Sigmoid colon (tissue), 7 donors: Measurements from ENCODE around the gene ZFHX2. TPM values are rescaled to one million over a fixed set of nuclear protein-coding genes. Genes with fewer than 3 reads are reported as not detected.

Source experiments
- DNase-seq: peaks from one replicate; pipeline ENCODE4 v3.0.0-alpha.2; 2019
- H3K27ac ChIP-seq, 4 donors: fragments of 200-600 bp; sonication (generic); one replicate each; pipeline ENCODE4 v1.5.1; 2016 to 2019; ENCODE audit warnings: mild to moderate bottlenecking in 1 of 4
- H3K27me3 ChIP-seq, 3 donors: fragments of 200-600 bp; sonication (generic); one replicate each; pipeline ENCODE4 v1.5.1; 2019; ENCODE audit warnings: mild to moderate bottlenecking in 1 of 3
- H3K36me3 ChIP-seq, 4 donors: fragments of 200-600 bp; sonication (generic); one replicate each; pipeline ENCODE4 v1.5.1; 2016 to 2019
- H3K4me1 ChIP-seq, 4 donors: fragments of 200-600 bp; sonication (generic); one replicate each; pipeline ENCODE4 v1.5.1; 2017 to 2019
- H3K4me3 ChIP-seq, 4 donors: fragments of 200-600 bp; sonication (generic); one replicate each; pipeline ENCODE4 v1.5.1; 2017 to 2019; ENCODE audit warnings: mild to moderate bottlenecking in 2 of 4, moderate library complexity in 1 of 4
- H3K9me3 ChIP-seq, 4 donors: fragments of 200-600 bp in 3 of 4; sonication (generic) in 3 of 4; one replicate each; pipeline versions ENCODE4 v1.5.1 to v1.6.1; 2013 to 2019
- CTCF ChIP-seq, 4 experiments: fragments of 450-650 bp in 3 of 4; fragments of 200-600 bp in 1 of 4; IDR thresholded peaks; one replicate each; pipeline ENCODE4 v1.5.1; 2016 to 2019; ENCODE audit warnings: antibody characterized with exemption in 4 of 4, mild to moderate bottlenecking in 3 of 4, moderate library complexity in 2 of 4
- EP300 ChIP-seq, 4 donors: sonication (generic); formaldehyde crosslinking; IDR thresholded peaks; one replicate each; pipeline ENCODE4 v1.6.1; 2017; ENCODE audit warnings: antibody characterized with exemption in 4 of 4
- POLR2A ChIP-seq, 2 donors: fragments of 450-650 bp; IDR thresholded peaks; one replicate each; pipeline ENCODE4 v1.6.1; 2016; ENCODE audit warnings: antibody characterized with exemption in 2 of 2, mild to moderate bottlenecking in 2 of 2, moderate library complexity in 2 of 2
- POLR2AphosphoS5 ChIP-seq, 4 donors: sonication (generic); formaldehyde crosslinking; IDR thresholded peaks; one replicate each; pipeline ENCODE4 v1.6.1; 2017; ENCODE audit warnings: antibody characterized with exemption in 4 of 4
- whole genome bisulfite sequencing, 2 donors: extraction: QIAGEN DNeasy Blood & Tissue Kit; methylation state at CpG; one replicate each; pipeline ENCODE4 v1.1.7; 2013; 5-methylcytosine and 5-hydroxymethylcytosine counted together
- intact Hi-C: fragments of 100-400 bp; cut with DNase I; formaldehyde crosslinking; loops from one replicate; pipeline ENCODE4 v1.15.1; 2023
- polyA plus RNA-seq, 3 donors: library from polyadenylated mRNA; stranded (reverse); fragments of 200-250 nt; gene quantifications; one replicate each; pipeline ENCODE4 v1.2.3, GENCODE V29; 2013
- total RNA-seq, 4 donors: library from RNA; depleted of rRNA; stranded (reverse); fragments of >200 nt; gene quantifications; one replicate each; pipeline ENCODE4 v1.1.0, GENCODE V29; 2016
- donor health status: healthy with polysubstance abuse.
- donor health status: Bipolar disorder and iron deficiency.
- donor health status: healthy.

The ZFHX2 gene
- total and polyA plus RNA-seq, 7 donors, result under 0.01 to 1.9 (median 0.56) TPM; not detected in 1

- no peaks in the 10 kb centered on the region for H3K36me3 ChIP-seq
- TF ChIP-seq POLR2AphosphoS5 (IDR thresholded peaks at IDR 0.05), result no peak
- TF ChIP-seq POLR2A (IDR thresholded peaks at IDR 0.05), result no peak
- TF ChIP-seq EP300 (IDR thresholded peaks at IDR 0.05), result no peak
- no peak for TF ChIP-seq CTCF (IDR thresholded peaks at IDR 0.05)
- H3K27ac ChIP-seq, result no peak overlapping the region
- whole genome bisulfite sequencing, 2 donors, result 78% methylated on average over 7 of the region's 7 CpGs
- intact Hi-C loops, result no loop called here
- H3K4me1 ChIP-seq, result peaks cover 0 to 19% (median 10%) of the 10 kb centered on the region in 4 donors
- H3K4me3 ChIP-seq, result no peak overlapping the region
- no peaks in the 10 kb centered on the region for H3K9me3 ChIP-seq
- H3K27me3 ChIP-seq, result peaks cover 0 to 38% (median 14%) of the 10 kb centered on the region in 3 donors
- DNase-seq, result peak; percentile 32
Measured at GRCh38 chr14:23569443-23570151, 18.0 kb upstream of the ZFHX2 start.

GRCh38 chr14:23568600-23569331, 17.2 kb upstream of the ZFHX2 start:
- 68% methylated on average over 6 of the region's 6 CpGs for WGBS, 2 donors
- no peaks in the 10 kb centered on the region for H3K36me3 ChIP-seq
- intact Hi-C loops, result no loop called here

GRCh38 chr14:23568021-23568599, 16.5 kb upstream of the ZFHX2 start:
- intact Hi-C loops, result no loop called here
- H3K4me1 ChIP-seq, result peaks cover 0 to 19% (median 10%) of the 10 kb centered on the region in 4 donors
- H3K27me3 ChIP-seq, result peaks cover 0 to 23% (median 3%) of the 10 kb centered on the region in 3 donors
- WGBS, 2 donors, result 66 to 75% methylated on average over 2 of the region's 2 CpGs
- H3K9me3 ChIP-seq, result no peaks in the 10 kb centered on the region
- peak overlapping the region; percentile 50 to 68 (median 60) for H3K4me3 ChIP-seq
- H3K27ac ChIP-seq, result peak overlapping the region; percentile 62 to 73 (median 64)
- no peaks in the 10 kb centered on the region for H3K36me3 ChIP-seq
- TF ChIP-seq POLR2AphosphoS5 (IDR thresholded peaks at IDR 0.05), result no peak
- no peak for TF ChIP-seq POLR2A (IDR thresholded peaks at IDR 0.05)
- TF ChIP-seq CTCF (IDR thresholded peaks at IDR 0.05), result no peak
- no peak for TF ChIP-seq EP300 (IDR thresholded peaks at IDR 0.05)
- DNase-seq, result peak; percentile 60

More at GRCh38 chr14:23568600-23569331, 17.2 kb upstream of the ZFHX2 start:
- H3K9me3 ChIP-seq, result no peaks in the 10 kb centered on the region
- peak; percentile 50 for DNase-seq
- H3K27ac ChIP-seq, result no peak overlapping the region
- peaks cover 0 to 30% (median 7%) of the 10 kb centered on the region in 3 donors for H3K27me3 ChIP-seq
- H3K4me1 ChIP-seq, result peaks cover 0 to 19% (median 10%) of the 10 kb centered on the region in 4 donors
- TF ChIP-seq CTCF (IDR thresholded peaks at IDR 0.05) (no peak), POLR2AphosphoS5 (IDR thresholded peaks at IDR 0.05) (no peak), POLR2A (IDR thresholded peaks at IDR 0.05) (no peak), EP300 (IDR thresholded peaks at IDR 0.05) (no peak)
- H3K4me3 ChIP-seq, result no peak overlapping the region

- peak; percentile 92 for DNase-seq
- peaks cover 0 to 17% (median 0%) of the 10 kb centered on the region in 3 donors for H3K27me3 ChIP-seq
- intact Hi-C loops, result no loop called here
- peaks cover 0 to 19% (median 10%) of the 10 kb centered on the region in 4 donors for H3K4me1 ChIP-seq
- WGBS, 2 donors, result 0 to 1% methylated on average over 53 of the region's 53 CpGs
- TF ChIP-seq CTCF (IDR thresholded peaks at IDR 0.05) (no peak), POLR2AphosphoS5 (IDR thresholded peaks at IDR 0.05) (peak; percentile 8 to 63 (median 36)), POLR2A (IDR thresholded peaks at IDR 0.05) (peak in 1 of 2 donors; percentile 55), EP300 (IDR thresholded peaks at IDR 0.05) (no peak)
- peak within 1 kb of the TSS; percentile 62 to 73 (median 64) for H3K27ac ChIP-seq
- H3K9me3 ChIP-seq, result no peaks in the 10 kb centered on the region
- H3K4me3 ChIP-seq, result peak within 1 kb of the TSS; percentile 50 to 68 (median 60)
- no peaks in the 10 kb centered on the region for H3K36me3 ChIP-seq
Measured at GRCh38 chr14:23567186-23568020, 15.8 kb upstream of the ZFHX2 start, which contains the start of gene AP1G2. AP1G2 (minus strand) TSS chr14:23567791; CDS start chr14:23567314, 477 bp downstream.
